ENCODE measurements around the gene HBZ.

DNA sequence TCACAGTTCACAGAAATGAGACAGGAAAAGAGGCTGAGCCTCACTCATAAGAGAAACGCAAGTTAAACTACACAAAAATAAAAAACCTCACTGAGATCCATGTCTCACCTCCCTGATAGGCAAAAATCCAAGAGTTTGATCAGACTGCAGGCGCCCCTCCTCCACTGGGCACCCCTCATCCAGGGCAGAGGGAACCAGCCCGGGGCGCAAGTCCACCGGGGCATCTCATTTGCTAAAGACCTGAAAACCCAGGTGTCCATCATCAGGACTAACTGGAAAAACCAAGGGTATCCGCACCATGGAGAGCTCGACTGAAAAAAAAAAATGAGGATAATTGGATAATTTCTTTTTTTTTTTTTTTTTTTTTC is 2.6 kb downstream of the HBZ start:
- no peak for TF ChIP-seq ZFP3 (CRISPR knock-in tag; IDR thresholded peaks at IDR 0.05)
- no peak for TF ChIP-seq ZC3H10 (CRISPR knock-in tag; IDR thresholded peaks at IDR 0.05)
- TF ChIP-seq, protein P1, sequence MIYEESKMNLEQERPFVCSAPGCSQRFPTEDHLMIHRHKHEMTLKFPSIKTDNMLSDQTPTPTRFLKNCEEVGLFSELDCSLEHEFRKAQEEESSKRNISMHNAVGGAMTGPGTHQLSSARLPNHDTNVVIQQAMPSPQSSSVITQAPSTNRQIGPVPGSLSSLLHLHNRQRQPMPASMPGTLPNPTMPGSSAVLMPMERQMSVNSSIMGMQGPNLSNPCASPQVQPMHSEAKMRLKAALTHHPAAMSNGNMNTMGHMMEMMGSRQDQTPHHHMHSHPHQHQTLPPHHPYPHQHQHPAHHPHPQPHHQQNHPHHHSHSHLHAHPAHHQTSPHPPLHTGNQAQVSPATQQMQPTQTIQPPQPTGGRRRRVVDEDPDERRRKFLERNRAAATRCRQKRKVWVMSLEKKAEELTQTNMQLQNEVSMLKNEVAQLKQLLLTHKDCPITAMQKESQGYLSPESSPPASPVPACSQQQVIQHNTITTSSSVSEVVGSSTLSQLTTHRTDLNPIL (CRISPR knock-in tag; IDR thresholded peaks at IDR 0.05; ENCODE audit: low read depth): no peak
- TF ChIP-seq ARNTL (CRISPR knock-in tag; IDR thresholded peaks at IDR 0.05; ENCODE audit: borderline replicate concordance, low read depth): no peak
- TF ChIP-seq RARB (CRISPR knock-in tag; IDR thresholded peaks at IDR 0.05): no peak
- TF ChIP-seq, protein P2, sequence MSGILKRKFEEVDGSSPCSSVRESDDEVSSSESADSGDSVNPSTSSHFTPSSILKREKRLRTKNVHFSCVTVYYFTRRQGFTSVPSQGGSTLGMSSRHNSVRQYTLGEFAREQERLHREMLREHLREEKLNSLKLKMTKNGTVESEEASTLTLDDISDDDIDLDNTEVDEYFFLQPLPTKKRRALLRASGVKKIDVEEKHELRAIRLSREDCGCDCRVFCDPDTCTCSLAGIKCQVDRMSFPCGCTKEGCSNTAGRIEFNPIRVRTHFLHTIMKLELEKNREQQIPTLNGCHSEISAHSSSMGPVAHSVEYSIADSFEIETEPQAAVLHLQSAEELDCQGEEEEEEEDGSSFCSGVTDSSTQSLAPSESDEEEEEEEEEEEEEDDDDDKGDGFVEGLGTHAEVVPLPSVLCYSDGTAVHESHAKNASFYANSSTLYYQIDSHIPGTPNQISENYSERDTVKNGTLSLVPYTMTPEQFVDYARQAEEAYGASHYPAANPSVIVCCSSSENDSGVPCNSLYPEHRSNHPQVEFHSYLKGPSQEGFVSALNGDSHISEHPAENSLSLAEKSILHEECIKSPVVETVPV (CRISPR knock-in tag; IDR thresholded peaks at IDR 0.05): no peak
- TF ChIP-seq, protein P3, sequence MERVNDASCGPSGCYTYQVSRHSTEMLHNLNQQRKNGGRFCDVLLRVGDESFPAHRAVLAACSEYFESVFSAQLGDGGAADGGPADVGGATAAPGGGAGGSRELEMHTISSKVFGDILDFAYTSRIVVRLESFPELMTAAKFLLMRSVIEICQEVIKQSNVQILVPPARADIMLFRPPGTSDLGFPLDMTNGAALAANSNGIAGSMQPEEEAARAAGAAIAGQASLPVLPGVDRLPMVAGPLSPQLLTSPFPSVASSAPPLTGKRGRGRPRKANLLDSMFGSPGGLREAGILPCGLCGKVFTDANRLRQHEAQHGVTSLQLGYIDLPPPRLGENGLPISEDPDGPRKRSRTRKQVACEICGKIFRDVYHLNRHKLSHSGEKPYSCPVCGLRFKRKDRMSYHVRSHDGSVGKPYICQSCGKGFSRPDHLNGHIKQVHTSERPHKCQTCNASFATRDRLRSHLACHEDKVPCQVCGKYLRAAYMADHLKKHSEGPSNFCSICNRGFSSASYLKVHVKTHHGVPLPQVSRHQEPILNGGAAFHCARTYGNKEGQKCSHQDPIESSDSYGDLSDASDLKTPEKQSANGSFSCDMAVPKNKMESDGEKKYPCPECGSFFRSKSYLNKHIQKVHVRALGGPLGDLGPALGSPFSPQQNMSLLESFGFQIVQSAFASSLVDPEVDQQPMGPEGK (CRISPR knock-in tag; IDR thresholded peaks at IDR 0.05; ENCODE audit: borderline replicate concordance): no peak
- TF ChIP-seq ZNF70 (CRISPR knock-in tag; IDR thresholded peaks at IDR 0.05): no peak
- TF ChIP-seq ZNF8 (CRISPR knock-in tag; IDR thresholded peaks at IDR 0.05): no peak
- TF ChIP-seq BACH2 (CRISPR knock-in tag; IDR thresholded peaks at IDR 0.05; ENCODE audit: borderline replicate concordance): no peak
- TF ChIP-seq ZFP30 (CRISPR knock-in tag; IDR thresholded peaks at IDR 0.05): no peak
- TF ChIP-seq, protein P4, sequence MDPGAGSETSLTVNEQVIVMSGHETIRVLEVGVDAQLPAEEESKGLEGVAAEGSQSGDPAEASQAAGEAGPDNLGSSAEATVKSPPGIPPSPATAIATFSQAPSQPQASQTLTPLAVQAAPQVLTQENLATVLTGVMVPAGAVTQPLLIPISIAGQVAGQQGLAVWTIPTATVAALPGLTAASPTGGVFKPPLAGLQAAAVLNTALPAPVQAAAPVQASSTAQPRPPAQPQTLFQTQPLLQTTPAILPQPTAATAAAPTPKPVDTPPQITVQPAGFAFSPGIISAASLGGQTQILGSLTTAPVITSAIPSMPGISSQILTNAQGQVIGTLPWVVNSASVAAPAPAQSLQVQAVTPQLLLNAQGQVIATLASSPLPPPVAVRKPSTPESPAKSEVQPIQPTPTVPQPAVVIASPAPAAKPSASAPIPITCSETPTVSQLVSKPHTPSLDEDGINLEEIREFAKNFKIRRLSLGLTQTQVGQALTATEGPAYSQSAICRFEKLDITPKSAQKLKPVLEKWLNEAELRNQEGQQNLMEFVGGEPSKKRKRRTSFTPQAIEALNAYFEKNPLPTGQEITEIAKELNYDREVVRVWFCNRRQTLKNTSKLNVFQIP (CRISPR knock-in tag; IDR thresholded peaks at IDR 0.05; ENCODE audit: borderline replicate concordance, low read depth): no peak
- TF ChIP-seq, protein P5, sequence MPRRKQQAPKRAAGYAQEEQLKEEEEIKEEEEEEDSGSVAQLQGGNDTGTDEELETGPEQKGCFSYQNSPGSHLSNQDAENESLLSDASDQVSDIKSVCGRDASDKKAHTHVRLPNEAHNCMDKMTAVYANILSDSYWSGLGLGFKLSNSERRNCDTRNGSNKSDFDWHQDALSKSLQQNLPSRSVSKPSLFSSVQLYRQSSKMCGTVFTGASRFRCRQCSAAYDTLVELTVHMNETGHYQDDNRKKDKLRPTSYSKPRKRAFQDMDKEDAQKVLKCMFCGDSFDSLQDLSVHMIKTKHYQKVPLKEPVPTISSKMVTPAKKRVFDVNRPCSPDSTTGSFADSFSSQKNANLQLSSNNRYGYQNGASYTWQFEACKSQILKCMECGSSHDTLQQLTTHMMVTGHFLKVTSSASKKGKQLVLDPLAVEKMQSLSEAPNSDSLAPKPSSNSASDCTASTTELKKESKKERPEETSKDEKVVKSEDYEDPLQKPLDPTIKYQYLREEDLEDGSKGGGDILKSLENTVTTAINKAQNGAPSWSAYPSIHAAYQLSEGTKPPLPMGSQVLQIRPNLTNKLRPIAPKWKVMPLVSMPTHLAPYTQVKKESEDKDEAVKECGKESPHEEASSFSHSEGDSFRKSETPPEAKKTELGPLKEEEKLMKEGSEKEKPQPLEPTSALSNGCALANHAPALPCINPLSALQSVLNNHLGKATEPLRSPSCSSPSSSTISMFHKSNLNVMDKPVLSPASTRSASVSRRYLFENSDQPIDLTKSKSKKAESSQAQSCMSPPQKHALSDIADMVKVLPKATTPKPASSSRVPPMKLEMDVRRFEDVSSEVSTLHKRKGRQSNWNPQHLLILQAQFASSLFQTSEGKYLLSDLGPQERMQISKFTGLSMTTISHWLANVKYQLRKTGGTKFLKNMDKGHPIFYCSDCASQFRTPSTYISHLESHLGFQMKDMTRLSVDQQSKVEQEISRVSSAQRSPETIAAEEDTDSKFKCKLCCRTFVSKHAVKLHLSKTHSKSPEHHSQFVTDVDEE (CRISPR knock-in tag; IDR thresholded peaks at IDR 0.05): no peak
- TF ChIP-seq ZNF565 (CRISPR knock-in tag; conservative IDR thresholded peaks at IDR 0.05; ENCODE audit: low read depth): no peak

All from SK-N-SH treated with all-trans-retinoic acid at 6 μM for 48 hours (cell line).